HepG2 (cell line): ENCODE data around the gene MRPL34. TPM values are rescaled to one million over a fixed set of nuclear protein-coding genes. Genes with fewer than 3 reads are reported as not detected.

ENCODE experiments used
- CREB1 ChIP-seq, 2 experiments: fragments of 450-650 bp in 1 of 2; IDR thresholded peaks; 2 replicates each; pipeline ENCODE4 v1.6.1; 2016 to 2017; ENCODE audit warnings: control low read depth in 1 of 2, mild to moderate bottlenecking in 1 of 2, missing compliant biosample characterization in 1 of 2, missing genetic modification characterization in 1 of 2
- NCOA2 ChIP-seq: sonication (generic); formaldehyde crosslinking; IDR thresholded peaks from 2 replicates; pipeline ENCODE4 v1.8.0; 2022; ENCODE audit warnings: inconsistent platforms
- NFAT5 ChIP-seq: sonication (generic); formaldehyde crosslinking; IDR thresholded peaks from 2 replicates; pipeline ENCODE4 v1.4.0; 2020; ENCODE audit warnings: missing genetic modification reagents
- PRDM15 ChIP-seq: sonication (generic); formaldehyde crosslinking; IDR thresholded peaks from 2 replicates; pipeline ENCODE4 v1.4.0; 2020; ENCODE audit warnings: missing genetic modification reagents
- TRIM24 ChIP-seq: sonication (generic); formaldehyde crosslinking; IDR thresholded peaks from 2 replicates; pipeline ENCODE4 v1.8.0; 2022; ENCODE audit warnings: mild to moderate bottlenecking, missing genetic modification reagents
- ZBTB10 ChIP-seq: sonication (generic); formaldehyde crosslinking; IDR thresholded peaks from 2 replicates; pipeline ENCODE4 v1.4.0; 2020; ENCODE audit warnings: missing genetic modification reagents, borderline replicate concordance
- ZFP36L2 ChIP-seq: sonication (generic); formaldehyde crosslinking; IDR thresholded peaks from 2 replicates; pipeline ENCODE4 v1.4.0; 2020; ENCODE audit warnings: missing genetic modification reagents
- ZNF17 ChIP-seq: sonication (generic); formaldehyde crosslinking; IDR thresholded peaks from 2 replicates; pipeline ENCODE4 v1.5.0; 2020; ENCODE audit warnings: mild to moderate bottlenecking, missing genetic modification reagents
- ZNF296 ChIP-seq: sonication (generic); formaldehyde crosslinking; conservative IDR thresholded peaks from 2 replicates; pipeline ENCODE4 v1.5.0; 2020; ENCODE audit warnings: mild to moderate bottlenecking, missing genetic modification reagents
- ZNF770 ChIP-seq: sonication (generic); formaldehyde crosslinking; IDR thresholded peaks from 2 replicates; pipeline ENCODE4 v1.5.0; 2020; ENCODE audit warnings: mild to moderate bottlenecking, missing genetic modification reagents
- ZNF788 ChIP-seq: sonication (generic); formaldehyde crosslinking; IDR thresholded peaks from 2 replicates; pipeline ENCODE4 v1.5.0; 2020; ENCODE audit warnings: mild to moderate bottlenecking, missing genetic modification reagents, borderline replicate concordance
- ZSCAN29 ChIP-seq: sonication (generic); formaldehyde crosslinking; conservative IDR thresholded peaks from 2 replicates; pipeline ENCODE4 v1.4.0; 2020; ENCODE audit warnings: mild to moderate bottlenecking, missing genetic modification reagents
- polyA plus RNA-seq, 8 experiments: library from polyadenylated mRNA; depleted of rRNA in 3 of 8; stranded (reverse) in 7 of 8; unstranded in 1 of 8; fragments of >200 nt; fragmentation: Illumina TruSeq in 4 of 8; extraction: Trizol in 4 of 8; gene quantifications; 2 replicates each; pipeline versions ENCODE4 v1.2.1 to v1.2.3, GENCODE V29; 2011 to 2016; ENCODE audit warnings: low read depth in 4 of 8, missing spikeins in 1 of 8, mixed read lengths in 1 of 8; ENCODE audit not compliant: insufficient read depth in 1 of 8
- total RNA-seq, 5 experiments: library from RNA; depleted of rRNA; stranded (reverse); fragments of >200 nt; fragmentation: Illumina TruSeq; extraction: Trizol; gene quantifications; 2 replicates each; pipeline ENCODE4 v1.2.3, GENCODE V29; 2016; ENCODE audit warnings: low read depth in 1 of 5

Gene MRPL34
- total and polyA plus RNA-seq, 2 of the 13 experiments (the other 11 are each of a cell fraction or from before 2014, with no cell fraction given): 74.0 to 77.3 TPM

- peak; percentile 79; the same call in 1 of the 2 replicates for TF ChIP-seq NFAT5 (CRISPR knock-in tag)
- TF ChIP-seq ZNF770 (CRISPR knock-in tag): peak; percentile 88
- 0 out of 2 replicates have a peak, but pooled peaks have one; percentile 26 for TF ChIP-seq PRDM15 (CRISPR knock-in tag)
- no peak for TF ChIP-seq ZFP36L2 (CRISPR knock-in tag)
- TF ChIP-seq CREB1 (IDR thresholded peaks at IDR 0.05): peak; percentile 79
- no peak for TF ChIP-seq CREB1 (CRISPR knock-in tag; IDR thresholded peaks at IDR 0.05)
- no peak for TF ChIP-seq ZNF296 (CRISPR knock-in tag)
- TF ChIP-seq ZBTB10: 0 out of 2 replicates have a peak, but pooled peaks have one; percentile 22
- no peak for TF ChIP-seq ZNF17 (CRISPR knock-in tag)
- TF ChIP-seq ZSCAN29 (CRISPR knock-in tag): no peak
- TF ChIP-seq ZNF788 (CRISPR knock-in tag): peak; percentile 84; the same call in 1 of the 2 replicates
- no peak for TF ChIP-seq NCOA2 (CRISPR knock-in tag)
- no peak for TF ChIP-seq TRIM24
Measured at GRCh38 chr19:17334414-17335409, 29.0 kb downstream of the MRPL34 start, which contains the start of gene ANO8 (continued).
